MM.1S (cell line): Measurements from ENCODE around the gene STAMBPL1.

Experiments
- DNase-seq: peaks from one replicate; pipeline ENCODE4 v3.0.0-alpha.2; 2015
- H2AFZ ChIP-seq: fragments of 300-600 bp; sonication (generic); 2 replicates; pipeline ENCODE4 v1.6.0; 2016; ENCODE audit warnings: antibody characterized with exemption, low read length
- H3F3A ChIP-seq: fragments of 300-600 bp; sonication (generic); 2 replicates; pipeline ENCODE4 v1.6.1; 2016; ENCODE audit warnings: mild to moderate bottlenecking, antibody characterized with exemption, low read length, moderate library complexity, mixed read lengths; ENCODE audit not compliant: insufficient read depth
- H3K27ac ChIP-seq: fragments of 300-600 bp; sonication (generic); 2 replicates; pipeline ENCODE4 v1.5.1; 2016; ENCODE audit warnings: mild to moderate bottlenecking, low read length
- H3K27me3 ChIP-seq: fragments of 300-600 bp; sonication (generic); replicated peaks from 2 replicates; pipeline ENCODE4 v1.6.0; 2016; ENCODE audit warnings: low read length; ENCODE audit not compliant: insufficient read depth
- H3K36me3 ChIP-seq: fragments of 300-600 bp; sonication (generic); replicated peaks from 2 replicates; pipeline ENCODE4 v1.6.1; 2016; ENCODE audit warnings: mild to moderate bottlenecking, low read length, mixed read lengths; ENCODE audit not compliant: insufficient read depth
- H3K4me1 ChIP-seq: fragments of 300-600 bp; sonication (generic); 2 replicates; pipeline ENCODE4 v1.6.1; 2016; ENCODE audit warnings: low read length, mixed read lengths
- H3K4me2 ChIP-seq: fragments of 300-600 bp; sonication (generic); 2 replicates; pipeline ENCODE4 v1.6.0; 2016; ENCODE audit warnings: low read depth, low read length
- H3K4me3 ChIP-seq: fragments of 300-600 bp; sonication (generic); 2 replicates; pipeline ENCODE4 v1.5.1; 2016; ENCODE audit warnings: low read length, mixed read lengths
- H3K79me2 ChIP-seq: fragments of 300-600 bp; sonication (generic); 2 replicates; pipeline ENCODE4 v1.6.1; 2016; ENCODE audit warnings: mixed run types, low read length, mixed read lengths
- H3K9ac ChIP-seq: fragments of 300-600 bp; sonication (generic); 2 replicates; pipeline ENCODE4 v1.6.1; 2016; ENCODE audit warnings: low read length, mixed read lengths
- H3K9me2 ChIP-seq: fragments of 300-600 bp; sonication (generic); replicated peaks from 2 replicates; pipeline ENCODE4 v1.6.1; 2016; ENCODE audit warnings: mild to moderate bottlenecking, low read length, mixed read lengths; ENCODE audit not compliant: insufficient read depth
- H3K9me3 ChIP-seq: fragments of 300-600 bp; sonication (generic); replicated peaks from 2 replicates; pipeline ENCODE4 v1.6.1; 2016; ENCODE audit warnings: mild to moderate bottlenecking, low read length, mixed read lengths; ENCODE audit not compliant: insufficient read depth
- H4K20me1 ChIP-seq: fragments of 300-600 bp; sonication (generic); 2 replicates; pipeline ENCODE4 v1.6.1; 2016; ENCODE audit warnings: mild to moderate bottlenecking, low read length, moderate library complexity, mixed read lengths; ENCODE audit not compliant: insufficient read depth
- EZH2 ChIP-seq: fragments of 300-600 bp; sonication (generic); optimal IDR thresholded peaks from 2 replicates; pipeline ENCODE3; 2017; ENCODE audit warnings: low read depth, mild to moderate bottlenecking, antibody characterized with exemption, low read length, mixed read lengths
- EZH2phosphoT487 ChIP-seq: fragments of 300-600 bp; sonication (generic); IDR thresholded peaks from 2 replicates; pipeline ENCODE4 v1.6.1; 2018; ENCODE audit warnings: antibody characterized with exemption, low read length
- TF ChIP-seq, protein P1 (sequence below): fragments of 300-600 bp; sonication (generic); IDR thresholded peaks from 2 replicates; pipeline ENCODE4 v1.5.1; 2016; ENCODE audit warnings: antibody characterized with exemption, low read length, mixed read lengths

STAMBPL1 gene

DNA sequence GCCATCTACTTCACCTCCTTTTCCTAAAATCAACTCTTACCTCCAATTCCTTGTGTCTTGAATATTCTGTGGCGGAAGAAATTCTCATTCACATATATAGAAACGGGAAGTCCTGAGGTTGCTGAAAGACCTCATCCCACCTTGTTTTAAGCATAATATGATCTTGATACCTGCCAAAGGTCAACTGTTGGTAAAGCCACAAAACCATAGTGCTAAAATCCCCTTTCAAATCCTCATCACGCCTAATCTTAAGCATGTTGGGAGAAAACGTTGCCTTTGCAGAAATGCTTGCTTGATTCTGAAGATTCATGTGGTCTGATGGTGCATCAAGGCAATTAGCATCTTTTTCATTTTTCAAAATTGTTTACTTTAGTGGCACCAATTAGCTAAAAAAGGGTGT lies 36.9 kb upstream of the STAMBPL1 start:
- Histone ChIP-seq H3K79me2 (no peaks in the 10 kb centered on the region), H3F3A (no peaks in the 10 kb centered on the region), H4K20me1 (no peaks in the 10 kb centered on the region), H3K9ac (no peak overlapping the region), H3K9me3 (no peaks in the 10 kb centered on the region), H3K4me3 (no peak overlapping the region), H3K4me2 (no peak overlapping the region), H3K36me3 (no peaks in the 10 kb centered on the region), H2AFZ (no peak overlapping the region), H3K27ac (no peak overlapping the region), H3K9me2 (no peaks in the 10 kb centered on the region), H3K27me3 (no peaks in the 10 kb centered on the region), H3K4me1 (no peaks in the 10 kb centered on the region)
- DNase-seq: no peak
- TF ChIP-seq, protein P1, sequence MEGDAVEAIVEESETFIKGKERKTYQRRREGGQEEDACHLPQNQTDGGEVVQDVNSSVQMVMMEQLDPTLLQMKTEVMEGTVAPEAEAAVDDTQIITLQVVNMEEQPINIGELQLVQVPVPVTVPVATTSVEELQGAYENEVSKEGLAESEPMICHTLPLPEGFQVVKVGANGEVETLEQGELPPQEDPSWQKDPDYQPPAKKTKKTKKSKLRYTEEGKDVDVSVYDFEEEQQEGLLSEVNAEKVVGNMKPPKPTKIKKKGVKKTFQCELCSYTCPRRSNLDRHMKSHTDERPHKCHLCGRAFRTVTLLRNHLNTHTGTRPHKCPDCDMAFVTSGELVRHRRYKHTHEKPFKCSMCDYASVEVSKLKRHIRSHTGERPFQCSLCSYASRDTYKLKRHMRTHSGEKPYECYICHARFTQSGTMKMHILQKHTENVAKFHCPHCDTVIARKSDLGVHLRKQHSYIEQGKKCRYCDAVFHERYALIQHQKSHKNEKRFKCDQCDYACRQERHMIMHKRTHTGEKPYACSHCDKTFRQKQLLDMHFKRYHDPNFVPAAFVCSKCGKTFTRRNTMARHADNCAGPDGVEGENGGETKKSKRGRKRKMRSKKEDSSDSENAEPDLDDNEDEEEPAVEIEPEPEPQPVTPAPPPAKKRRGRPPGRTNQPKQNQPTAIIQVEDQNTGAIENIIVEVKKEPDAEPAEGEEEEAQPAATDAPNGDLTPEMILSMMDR: no peak
- TF ChIP-seq EZH2: no peak
- no peak for TF ChIP-seq EZH2phosphoT487

- no peaks in the 10 kb centered on the region for H4K20me1 ChIP-seq
- H3K4me3 ChIP-seq: no peak overlapping the region
- no peak overlapping the region for H3K9ac ChIP-seq
- H3K9me2 ChIP-seq: no peaks in the 10 kb centered on the region
- no peaks in the 10 kb centered on the region for H3F3A ChIP-seq
- no peak overlapping the region for H2AFZ ChIP-seq
- no peaks in the 10 kb centered on the region for H3K9me3 ChIP-seq
- H3K27me3 ChIP-seq: no peaks in the 10 kb centered on the region
- H3K4me2 ChIP-seq: no peak overlapping the region
- no peak overlapping the region for H3K27ac ChIP-seq
- H3K36me3 ChIP-seq: no peaks in the 10 kb centered on the region
- TF ChIP-seq EZH2: no peak
- TF ChIP-seq, protein P1: no peak
- TF ChIP-seq EZH2phosphoT487: no peak
- no peaks in the 10 kb centered on the region for H3K79me2 ChIP-seq
- DNase-seq: no peak
- H3K4me1 ChIP-seq: no peaks in the 10 kb centered on the region
Measured at GRCh38 chr10:88848499-88848898, 31.5 kb upstream of the STAMBPL1 start.

DNA sequence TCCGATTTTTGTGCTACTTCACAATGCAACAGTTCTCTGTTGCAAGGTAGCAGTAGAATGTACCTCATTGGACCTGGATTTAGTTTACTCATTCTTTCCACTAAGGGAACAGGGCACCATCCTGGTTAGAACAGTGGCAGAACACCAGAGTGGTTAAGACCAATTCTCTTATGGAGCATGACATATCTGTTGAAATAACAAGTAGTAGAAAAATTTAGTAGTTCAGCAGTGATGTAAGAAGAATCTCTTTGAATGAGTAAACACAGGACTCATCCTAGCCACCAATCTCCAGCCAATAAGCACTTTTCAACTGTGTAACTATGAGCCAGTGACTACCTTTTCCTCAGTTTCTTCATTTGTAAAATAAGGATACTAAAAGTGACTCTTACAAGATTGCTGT lies 30.8 kb upstream of the STAMBPL1 start:
- no peak overlapping the region for H3K4me2 ChIP-seq

More for the DNA sequence above, 30.8 kb upstream of the STAMBPL1 start:
- H2AFZ ChIP-seq: no peak overlapping the region
- no peaks in the 10 kb centered on the region for H3K9me3 ChIP-seq
- no peaks in the 10 kb centered on the region for H3K79me2 ChIP-seq
- no peaks in the 10 kb centered on the region for H3K9me2 ChIP-seq
- H3K9ac ChIP-seq: no peak overlapping the region
- no peak overlapping the region for H3K27ac ChIP-seq
- no peak overlapping the region for H3K4me3 ChIP-seq
- TF ChIP-seq EZH2: no peak
- TF ChIP-seq, protein P1: no peak
- no peak for TF ChIP-seq EZH2phosphoT487
- no peaks in the 10 kb centered on the region for H3K27me3 ChIP-seq
- H3K36me3 ChIP-seq: no peaks in the 10 kb centered on the region
- no peak for DNase-seq
- H4K20me1 ChIP-seq: no peaks in the 10 kb centered on the region
- H3F3A ChIP-seq: no peaks in the 10 kb centered on the region
- H3K4me1 ChIP-seq: no peaks in the 10 kb centered on the region
